ENCODE data around the gene NEXN. TPM values are rescaled to one million over a fixed set of nuclear protein-coding genes. Genes with fewer than 3 reads are reported as not detected.

NEXN gene
- total and polyA plus RNA-seq, 2 of the 8 experiments (the other 6 are each of a cell fraction or from before 2014, with no cell fraction given): 0.20 to 2.9 TPM

DNA sequence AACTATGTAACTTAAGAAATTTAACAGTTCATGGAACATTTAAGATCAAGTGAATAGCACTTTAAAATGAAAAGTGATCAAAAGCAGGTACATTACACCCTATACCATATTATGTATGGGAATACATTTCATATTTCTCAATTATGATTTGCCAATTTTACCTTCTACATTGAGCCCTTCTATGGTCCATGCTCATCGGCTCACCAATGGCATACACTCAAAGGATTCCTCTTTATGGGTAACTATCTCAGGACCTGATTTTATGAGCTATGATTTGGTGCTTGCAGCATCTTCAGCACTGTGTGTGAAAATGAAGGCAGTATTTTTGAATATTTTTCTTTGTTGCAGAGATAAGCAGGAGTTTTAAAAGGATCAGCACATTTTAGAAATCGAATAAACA, 56.9 kb downstream of the NEXN start:
- ChIA-PET POLR2A (ENCODE audit: partially characterized antibody) (interaction anchor here (1.2 to 1.3 kb wide), 3 partner anchors 10 to 33 kb away, joined by 3 to 5 read pairs (median 3); partner anchors contain the start of gene FUBP1), CTCF (ENCODE audit: partially characterized antibody) (no interaction called here)
- Histone ChIP-seq H3K36me3 (ENCODE audit: control insufficient read depth in 2 of 4, insufficient read depth in 4 of 4, low read length in 3 of 4) (peaks cover 4 to 84% (median 37%) of the 10 kb centered on the region in 4 experiments), H3K4me1 (replicated peaks in 1 of 4; ENCODE audit: control insufficient read depth in 3 of 4, insufficient read depth in 4 of 4, low read length in 3 of 4) (no peaks in the 10 kb centered on the region), H3K23me2 (ENCODE audit: low read depth, low read length) (no peaks in the 10 kb centered on the region), H3K4me2 (ENCODE audit: insufficient read depth in 1 of 2, low read depth in 2 of 2, low read length in 2 of 2) (no peak overlapping the region), H2AK5ac (ENCODE audit: low read depth, low read length) (no peak overlapping the region), H4K20me1 (replicated peaks in 1 of 2; ENCODE audit: control insufficient read depth in 1 of 2, insufficient read depth in 2 of 2, low read length in 2 of 2) (peaks cover 2 to 4% of the 10 kb centered on the region in 2 experiments), H4K91ac (replicated peaks; ENCODE audit: insufficient read length, low read length) (no peak overlapping the region), H2BK20ac (ENCODE audit: low read length) (no peak overlapping the region), H2BK5ac (ENCODE audit: low read depth, low read length) (no peak overlapping the region), H4K8ac (ENCODE audit: extremely low read depth, insufficient read depth, low read length) (no peak overlapping the region; the same call in 1 of the 2 replicates), H3K79me1 (ENCODE audit: low read depth, low read length) (no peaks in the 10 kb centered on the region), H3K4me3 (ENCODE audit: extremely low read depth in 1 of 4, insufficient read depth in 2 of 4, low read depth in 3 of 4, low read length in 4 of 4) (no peak overlapping the region), H3K27me3 (replicated peaks in 1 of 4; ENCODE audit: control insufficient read depth in 3 of 4, extremely low read depth in 1 of 4, insufficient read depth in 3 of 4, low read length in 3 of 4) (no peaks in the 10 kb centered on the region), H4K5ac (ENCODE audit: insufficient read length, low read depth, low read length) (no peak overlapping the region), H3K79me2 (ENCODE audit: control insufficient read depth in 1 of 2, insufficient read depth in 2 of 2, low read length in 2 of 2) (no peaks in the 10 kb centered on the region), H3K14ac (ENCODE audit: insufficient read length) (no peak overlapping the region), H2BK15ac (ENCODE audit: low read length) (no peak overlapping the region), H2BK12ac (ENCODE audit: low read depth, low read length) (no peak overlapping the region), H3K18ac (ENCODE audit: extremely low read depth, low read length) (no peak overlapping the region), H3K9me3 (ENCODE audit: insufficient read depth in 2 of 2, low read depth in 1 of 2, low read length in 1 of 2) (no peaks in the 10 kb centered on the region), H3K23ac (ENCODE audit: insufficient read length) (no peak overlapping the region), H3K4ac (replicated peaks; ENCODE audit: insufficient read length, low read depth, low read length) (no peak overlapping the region), H2BK120ac (replicated peaks; ENCODE audit: low read depth, low read length) (no peak overlapping the region), H3K9ac (replicated peaks in 1 of 4; ENCODE audit: extremely low read depth in 1 of 4, low read depth in 3 of 4, low read length in 3 of 4) (no peak overlapping the region), H3K27ac (ENCODE audit: low read depth, low read length) (no peak overlapping the region), H2AFZ (ENCODE audit: low read length) (no peak overlapping the region), H3K56ac (replicated peaks; ENCODE audit: insufficient read length, low read depth, low read length) (no peak overlapping the region)
- DNase-seq (ENCODE audit: low read depth in 1 of 2, low spot score in 2 of 2): no peak
- 89% methylated on average over 2 of the region's 2 CpGs; no CpG with 5 or more reads in 1 of the 2 experiments for WGBS, 2 experiments (ENCODE audit: extremely low coverage in 1 of 2, insufficient coverage in 1 of 2, insufficient read length in 1 of 2, insufficient replicate concordance in 2 of 2, low coverage in 1 of 2, low lambda C conversion rate in 2 of 2, missing lambda C conversion rate in 1 of 2)
- TF ChIP-seq POLR2AphosphoS5 (IDR thresholded peaks at IDR 0.05; ENCODE audit: low read depth, low read length): no peak
- no peak for FAIRE-seq
